ENCODE results near the gene EML4.

EML4 gene

GRCh38 chr2:42228101-42228500, 58.9 kb downstream of the EML4 start:
- no peak overlapping the region for H3K27ac Mint-ChIP-seq
- H3K4me3 Mint-ChIP-seq = no peak overlapping the region
- no peaks in the 10 kb centered on the region for H3K27me3 Mint-ChIP-seq (ENCODE audit: low read depth)
- H3K9me3 Mint-ChIP-seq = no peaks in the 10 kb centered on the region
- peaks cover 15% of the 10 kb centered on the region for H3K36me3 Mint-ChIP-seq (ENCODE audit: low read depth)
- peaks cover 33% of the 10 kb centered on the region for H3K4me1 Mint-ChIP-seq (ENCODE audit: low read depth)

GRCh38 chr2:42229949-42230348, 60.8 kb downstream of the EML4 start:
- peaks cover 12% of the 10 kb centered on the region for H3K36me3 Mint-ChIP-seq (ENCODE audit: low read depth)
- H3K4me1 Mint-ChIP-seq (ENCODE audit: low read depth) = peaks cover 24% of the 10 kb centered on the region
- no peaks in the 10 kb centered on the region for H3K27me3 Mint-ChIP-seq (ENCODE audit: low read depth)
- H3K27ac Mint-ChIP-seq = no peak overlapping the region
- H3K4me3 Mint-ChIP-seq = no peak overlapping the region
- no peaks in the 10 kb centered on the region for H3K9me3 Mint-ChIP-seq

GRCh38 chr2:42230891-42231290, 61.7 kb downstream of the EML4 start:
- Mint-ChIP-seq H3K4me3 (no peak overlapping the region), H3K27ac (no peak overlapping the region), H3K36me3 (ENCODE audit: low read depth) (peaks cover 12% of the 10 kb centered on the region), H3K4me1 (ENCODE audit: low read depth) (peaks cover 23% of the 10 kb centered on the region), H3K9me3 (no peaks in the 10 kb centered on the region), H3K27me3 (ENCODE audit: low read depth) (no peaks in the 10 kb centered on the region)

GRCh38 chr2:42232024-42232423, 62.9 kb downstream of the EML4 start:
- H3K27me3 Mint-ChIP-seq (ENCODE audit: low read depth) = no peaks in the 10 kb centered on the region
- H3K27ac Mint-ChIP-seq = no peak overlapping the region

GRCh38 chr2:42233976-42234441, 64.9 kb downstream of the EML4 start:
- Mint-ChIP-seq H3K27ac (no peak overlapping the region), H3K4me3 (no peak overlapping the region), H3K36me3 (ENCODE audit: low read depth) (peaks cover 7% of the 10 kb centered on the region), H3K4me1 (ENCODE audit: low read depth) (peaks cover 18% of the 10 kb centered on the region), H3K27me3 (ENCODE audit: low read depth) (no peaks in the 10 kb centered on the region), H3K9me3 (no peaks in the 10 kb centered on the region)

More at GRCh38 chr2:42232024-42232423, 62.9 kb downstream of the EML4 start:
- Mint-ChIP-seq H3K4me3 (no peak overlapping the region), H3K4me1 (ENCODE audit: low read depth) (peaks cover 21% of the 10 kb centered on the region), H3K9me3 (no peaks in the 10 kb centered on the region), H3K36me3 (ENCODE audit: low read depth) (peaks cover 10% of the 10 kb centered on the region)

GRCh38 chr2:42236911-42237310, 67.8 kb downstream of the EML4 start:
- Mint-ChIP-seq H3K36me3 (ENCODE audit: low read depth) (peaks cover 2% of the 10 kb centered on the region), H3K27ac (no peak overlapping the region), H3K4me3 (no peak overlapping the region), H3K27me3 (ENCODE audit: low read depth) (no peaks in the 10 kb centered on the region), H3K4me1 (ENCODE audit: low read depth) (peaks cover 5% of the 10 kb centered on the region), H3K9me3 (no peaks in the 10 kb centered on the region)

GRCh38 chr2:42238644-42239288, 69.6 kb downstream of the EML4 start:
- Mint-ChIP-seq H3K4me1 (ENCODE audit: low read depth) (peaks cover 5% of the 10 kb centered on the region), H3K36me3 (ENCODE audit: low read depth) (peaks cover 2% of the 10 kb centered on the region), H3K27ac (no peak overlapping the region), H3K4me3 (no peak overlapping the region), H3K9me3 (no peaks in the 10 kb centered on the region), H3K27me3 (ENCODE audit: low read depth) (no peaks in the 10 kb centered on the region)

GRCh38 chr2:42239289-42239661, 70.1 kb downstream of the EML4 start:
- Mint-ChIP-seq H3K27ac (no peak overlapping the region), H3K36me3 (ENCODE audit: low read depth) (no peaks in the 10 kb centered on the region), H3K9me3 (no peaks in the 10 kb centered on the region), H3K4me1 (ENCODE audit: low read depth) (peaks cover 6% of the 10 kb centered on the region), H3K4me3 (no peak overlapping the region), H3K27me3 (ENCODE audit: low read depth) (no peaks in the 10 kb centered on the region)

- Mint-ChIP-seq H3K4me3 (no peak overlapping the region), H3K4me1 (ENCODE audit: low read depth) (peaks cover 11% of the 10 kb centered on the region), H3K27ac (no peak overlapping the region), H3K36me3 (ENCODE audit: low read depth) (no peaks in the 10 kb centered on the region), H3K9me3 (no peaks in the 10 kb centered on the region), H3K27me3 (ENCODE audit: low read depth) (no peaks in the 10 kb centered on the region)
Measured at GRCh38 chr2:42239811-42240210, 70.7 kb downstream of the EML4 start.

GRCh38 chr2:42241517-42241916, 72.4 kb downstream of the EML4 start:
- no peak overlapping the region for H3K27ac Mint-ChIP-seq
- H3K4me1 Mint-ChIP-seq (ENCODE audit: low read depth) = peaks cover 9% of the 10 kb centered on the region
- H3K9me3 Mint-ChIP-seq = no peaks in the 10 kb centered on the region
- peaks cover 5% of the 10 kb centered on the region for H3K36me3 Mint-ChIP-seq (ENCODE audit: low read depth)
- H3K27me3 Mint-ChIP-seq (ENCODE audit: low read depth) = no peaks in the 10 kb centered on the region
- no peak overlapping the region for H3K4me3 Mint-ChIP-seq

GRCh38 chr2:42243297-42243696, 74.1 kb downstream of the EML4 start:
- Mint-ChIP-seq H3K27ac (no peak overlapping the region), H3K27me3 (ENCODE audit: low read depth) (no peaks in the 10 kb centered on the region), H3K9me3 (no peaks in the 10 kb centered on the region), H3K4me3 (no peak overlapping the region), H3K4me1 (ENCODE audit: low read depth) (peaks cover 9% of the 10 kb centered on the region), H3K36me3 (ENCODE audit: low read depth) (peaks cover 14% of the 10 kb centered on the region)

GRCh38 chr2:42244520-42244919, 75.4 kb downstream of the EML4 start:
- H3K4me3 Mint-ChIP-seq = no peak overlapping the region
- peaks cover 9% of the 10 kb centered on the region for H3K4me1 Mint-ChIP-seq (ENCODE audit: low read depth)
- H3K27ac Mint-ChIP-seq = no peak overlapping the region

GRCh38 chr2:42245396-42245795, 76.2 kb downstream of the EML4 start:
- H3K27me3 Mint-ChIP-seq (ENCODE audit: low read depth) = no peaks in the 10 kb centered on the region
- no peaks in the 10 kb centered on the region for H3K9me3 Mint-ChIP-seq
- no peak overlapping the region for H3K4me3 Mint-ChIP-seq
- H3K4me1 Mint-ChIP-seq (ENCODE audit: low read depth) = peaks cover 8% of the 10 kb centered on the region
- no peak overlapping the region for H3K27ac Mint-ChIP-seq
- H3K36me3 Mint-ChIP-seq (ENCODE audit: low read depth) = peaks cover 18% of the 10 kb centered on the region

More at GRCh38 chr2:42244520-42244919, 75.4 kb downstream of the EML4 start:
- Mint-ChIP-seq H3K9me3 (no peaks in the 10 kb centered on the region), H3K27me3 (ENCODE audit: low read depth) (no peaks in the 10 kb centered on the region), H3K36me3 (ENCODE audit: low read depth) (peaks cover 14% of the 10 kb centered on the region)

- peaks cover 11% of the 10 kb centered on the region for H3K4me1 Mint-ChIP-seq (ENCODE audit: low read depth)
- no peaks in the 10 kb centered on the region for H3K27me3 Mint-ChIP-seq (ENCODE audit: low read depth)
- no peak overlapping the region for H3K27ac Mint-ChIP-seq
- H3K36me3 Mint-ChIP-seq (ENCODE audit: low read depth) = peaks cover 23% of the 10 kb centered on the region
- H3K9me3 Mint-ChIP-seq = no peaks in the 10 kb centered on the region
- no peak overlapping the region for H3K4me3 Mint-ChIP-seq
Measured at GRCh38 chr2:42246562-42246961, 77.4 kb downstream of the EML4 start.

- peaks cover 26% of the 10 kb centered on the region for H3K4me1 Mint-ChIP-seq (ENCODE audit: low read depth)
- H3K27ac Mint-ChIP-seq = no peak overlapping the region
- H3K27me3 Mint-ChIP-seq (ENCODE audit: low read depth) = no peaks in the 10 kb centered on the region
- no peak overlapping the region for H3K4me3 Mint-ChIP-seq
- H3K9me3 Mint-ChIP-seq = no peaks in the 10 kb centered on the region
- H3K36me3 Mint-ChIP-seq (ENCODE audit: low read depth) = peaks cover 32% of the 10 kb centered on the region
Measured at GRCh38 chr2:42248846-42249245, 79.7 kb downstream of the EML4 start.

GRCh38 chr2:42249284-42249683, 80.1 kb downstream of the EML4 start:
- H3K36me3 Mint-ChIP-seq (ENCODE audit: low read depth) = peaks cover 36% of the 10 kb centered on the region
- no peaks in the 10 kb centered on the region for H3K27me3 Mint-ChIP-seq (ENCODE audit: low read depth)
- no peaks in the 10 kb centered on the region for H3K9me3 Mint-ChIP-seq
- no peak overlapping the region for H3K27ac Mint-ChIP-seq
- H3K4me1 Mint-ChIP-seq (ENCODE audit: low read depth) = peaks cover 27% of the 10 kb centered on the region
- no peak overlapping the region for H3K4me3 Mint-ChIP-seq
